H1 (cell line): Measurements from ENCODE around the gene HECTD4. TPM values are rescaled to one million over a fixed set of nuclear protein-coding genes. Genes with fewer than 3 reads are reported as not detected.

ENCODE experiments used
- BRCA1 ChIP-seq: IDR thresholded peaks from 2 replicates; pipeline ENCODE4 v1.6.1; 2012; ENCODE audit warnings: low read depth, low read length, improper control_type of control experiment
- CHD2 ChIP-seq: IDR thresholded peaks from 2 replicates; pipeline ENCODE4 v1.6.1; 2012; ENCODE audit warnings: low read length, improper control_type of control experiment
- CREB1 ChIP-seq: IDR thresholded peaks from 2 replicates; pipeline ENCODE4 v1.6.1; 2012; ENCODE audit warnings: inconsistent platforms
- HDAC2 ChIP-seq, 2 experiments: fragments of 300-600 bp in 1 of 2; sonication (generic) in 1 of 2; IDR thresholded peaks; 2 replicates each; pipeline ENCODE4 v1.6.1; 2011 to 2012; ENCODE audit warnings: low read depth in 2 of 2, low read length in 2 of 2, mild to moderate bottlenecking in 2 of 2, moderate library complexity in 2 of 2, borderline replicate concordance in 1 of 2, inconsistent platforms in 1 of 2
- KDM4A ChIP-seq: IDR thresholded peaks from one replicate; pipeline ENCODE4 v1.7.1; 2012; ENCODE audit warnings: low read depth, mild to moderate bottlenecking, moderate library complexity, low read length, inconsistent platforms; ENCODE audit not compliant: severe bottlenecking
- MAFK ChIP-seq: IDR thresholded peaks from 2 replicates; pipeline ENCODE4 v1.6.1; 2012; ENCODE audit warnings: low read depth, mild to moderate bottlenecking, improper control_type of control experiment, low read length
- POLR2A ChIP-seq, 2 experiments: IDR thresholded peaks; 1 replicate in 1 of 2; 2 replicates in 1 of 2; pipeline ENCODE4 v1.6.1; 2011; ENCODE audit warnings: low read depth in 2 of 2, low read length in 2 of 2, mild to moderate bottlenecking in 2 of 2; ENCODE audit errors: control extremely low read depth in 1 of 2
- POLR2AphosphoS5 ChIP-seq: IDR thresholded peaks from 2 replicates; pipeline ENCODE4 v1.6.1; 2011; ENCODE audit warnings: low read depth, low read length
- POU5F1 ChIP-seq: IDR thresholded peaks from 2 replicates; pipeline ENCODE4 v1.6.1; 2011; ENCODE audit warnings: low read depth, mild to moderate bottlenecking, low read length, moderate library complexity
- SIN3A ChIP-seq, 2 experiments: IDR thresholded peaks in 1 of 2; conservative IDR thresholded peaks in 1 of 2; 2 replicates each; pipeline ENCODE4 v1.6.1; 2011 to 2012; ENCODE audit warnings: low read length in 2 of 2, improper control_type of control experiment in 1 of 2, low read depth in 1 of 2, mild to moderate bottlenecking in 1 of 2
- SIX5 ChIP-seq: IDR thresholded peaks from 2 replicates; pipeline ENCODE4 v1.6.1; 2011; ENCODE audit warnings: mild to moderate bottlenecking, low read depth, low read length
- SP4 ChIP-seq: IDR thresholded peaks from 2 replicates; pipeline ENCODE4 v1.6.1; 2012; ENCODE audit warnings: low read length, inconsistent platforms
- TAF1 ChIP-seq: IDR thresholded peaks from 2 replicates; pipeline ENCODE4 v1.6.1; 2011; ENCODE audit warnings: mild to moderate bottlenecking, low read depth, low read length
- polyA plus RNA-seq, 7 experiments: library from polyadenylated mRNA; depleted of rRNA in 3 of 7; stranded (reverse) in 5 of 7; unstranded in 2 of 7; fragments of >200 nt in 5 of 7; fragments of 200-250 nt in 2 of 7; gene quantifications; 1 replicate in 5 of 7; 2 replicates in 1 of 7; 4 replicates in 1 of 7; pipeline versions ENCODE4 v1.2.1 to v1.2.3, GENCODE V29; 2011 to 2013; ENCODE audit warnings: missing spikeins in 2 of 7, mixed read lengths in 2 of 7
- total RNA-seq: library from RNA; stranded (reverse); fragmentation: NEBNext Ultra II Directional; extraction: Animal tissue kit (Norgen Biotek cat#: 25700); gene quantifications from 2 replicates; pipeline ENCODE4 v1.2.1, GENCODE V29; 2021

The HECTD4 gene
- total and polyA plus RNA-seq, 2 of the 8 experiments (the other 6 are each of a cell fraction or from before 2014, with no cell fraction given) = 6.5 to 33.7 TPM

GRCh38 chr12:112125250-112125999, 256.8 kb downstream of the HECTD4 start, which contains the start of gene TRAFD1 (continued):
- TF ChIP-seq SP4 (peak; percentile 92), HDAC2 (IDR thresholded peaks at IDR 0.05; ENCODE audit: borderline replicate concordance in 1 of 2, low read depth in 2 of 2, low read length in 2 of 2) (0 out of 4 replicates have a peak, but pooled peaks of 1 of the 2 experiments have one; percentile 69), KDM4A (peak; percentile 88), POLR2A (IDR thresholded peaks at IDR 0.05; ENCODE audit: control extremely low read depth in 1 of 2, low read depth in 2 of 2, low read length in 2 of 2) (peak in 1 of 2 experiments; percentile 81; a peak in 2 of 3 replicates), POU5F1 (no peak), MAFK (peak; percentile 37; the same call in 1 of the 2 replicates), TAF1 (peak; percentile 90), CREB1 (peak; percentile 65), CHD2 (peak; percentile 94), POLR2AphosphoS5 (peak; percentile 92), BRCA1 (no peak), SIX5 (no peak), SIN3A (conservative IDR thresholded peaks at IDR 0.05 in 1 of 2, IDR thresholded peaks at IDR 0.05 in 1 of 2; ENCODE audit: low read depth in 1 of 2, low read length in 2 of 2) (peak; percentile 86 to 97)
